ENCODE measurements around the gene RGS16. TPM values are rescaled to one million over a fixed set of nuclear protein-coding genes. Genes with fewer than 3 reads are reported as not detected.

Gene RGS16
- total and polyA plus RNA-seq, 9 of the 15 experiments (the other 6 are each of a cell fraction or from before 2014, with no cell fraction given): 0.07 to 0.55 (median 0.36) TPM

DNA sequence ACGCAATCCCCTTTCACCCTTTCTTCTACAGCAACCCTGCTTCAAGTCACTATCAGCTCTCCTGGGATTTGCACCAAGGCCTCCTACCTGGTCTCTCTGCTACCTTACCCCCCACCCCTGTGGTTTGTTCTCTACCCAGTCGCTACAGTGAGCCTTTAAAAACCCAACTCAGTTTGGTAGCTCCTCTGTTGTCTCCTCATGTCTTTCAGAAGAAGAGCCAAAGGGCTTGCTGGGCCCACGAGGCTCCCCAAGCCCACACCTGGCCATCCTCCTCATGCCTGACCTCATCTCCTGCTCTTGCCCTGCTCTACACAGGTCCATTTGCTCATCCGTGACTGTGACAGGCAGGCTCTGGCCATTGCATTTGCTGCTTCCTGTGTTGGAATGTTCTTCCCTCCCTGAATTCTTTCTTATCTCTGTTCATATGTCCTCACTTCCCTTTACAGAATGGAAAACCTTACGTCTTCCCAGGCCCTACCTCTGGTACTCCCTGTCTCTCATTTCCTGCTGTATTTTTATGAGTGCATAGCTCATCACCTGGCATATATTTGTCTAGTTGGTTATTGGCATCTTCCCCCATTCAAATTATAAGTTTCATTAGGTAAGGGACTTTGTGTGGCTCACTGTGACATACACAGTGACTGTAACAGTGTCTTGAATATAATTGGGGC, 3.3 kb downstream of the RGS16 start:
- no peak overlapping the region for H2AFZ ChIP-seq (ENCODE audit: low read depth, low read length)
- H3K9me3 ChIP-seq (replicated peaks; ENCODE audit: control insufficient read depth, insufficient read depth, low read depth, low read length): no peaks in the 10 kb centered on the region
- peaks cover 9 to 13% of the 10 kb centered on the region in 2 experiments; a peak in 4 of 5 replicates for H3K4me1 ChIP-seq (replicated peaks in 1 of 2; ENCODE audit: control insufficient read depth in 2 of 2, insufficient read depth in 2 of 2, low read length in 2 of 2)
- no peaks in the 10 kb centered on the region for H3K79me2 ChIP-seq (ENCODE audit: control insufficient read depth, insufficient read depth, low read length)
- H3K9ac ChIP-seq (ENCODE audit: insufficient read depth in 1 of 2, low read depth in 2 of 2, low read length in 2 of 2): peak overlapping the region in 1 of 2 experiments; percentile 31; a peak in 1 of 4 replicates
- H3K27ac ChIP-seq (ENCODE audit: extremely low read depth, low read depth, low read length): no peak overlapping the region
- ATAC-seq (no peak), DNase-seq (ENCODE audit: extremely low read depth in 1 of 4, low spot score in 3 of 4) (no peak), FAIRE-seq (no peak)
- in situ Hi-C loops (cut with MboI) (no loop called here), intact Hi-C loops (cut with micrococcal nuclease) (loop anchor here (1.0 kb wide), 2 partner anchors 181 to 205 kb away; no protein-coding TSS in a partner anchor)
- ChIA-PET CTCF (ENCODE audit: low intra/inter-chr PET ratio) (interaction anchor here (0.6 to 4.5 kb wide), 7 partner anchors 15 to 516 kb away, joined by 3 to 53 read pairs (median 11); no protein-coding TSS in a partner anchor), POLR2A (interaction anchor here (0.7 to 1.4 kb wide), 5 partner anchors 8 to 1012 kb away, joined by 3 to 6 read pairs (median 3); partner anchors contain the start of gene RNASEL)
- no peaks in the 10 kb centered on the region for H3K9me1 ChIP-seq (ENCODE audit: control insufficient read depth, insufficient read depth, low read length)
- no TSS peak for BruUV-seq (replicated peaks)
- H3K27me3 ChIP-seq (ENCODE audit: control insufficient read depth in 2 of 2, insufficient read depth in 2 of 2, low read length in 2 of 2): peaks cover 2 to 16% of the 10 kb centered on the region in 2 experiments; a peak in 3 of 5 replicates
- no peaks in the 10 kb centered on the region for H3K36me3 ChIP-seq (ENCODE audit: control insufficient read depth, insufficient read depth, low read length)
- H4K20me1 ChIP-seq (replicated peaks; ENCODE audit: control insufficient read depth, insufficient read depth, low read length): no peaks in the 10 kb centered on the region
- H3K4me3 ChIP-seq: no peak overlapping the region
- no peak overlapping the region for H3K4me2 ChIP-seq (ENCODE audit: insufficient read depth, low read length)
- 18% methylated on average over 5 of the region's 5 CpGs for WGBS (ENCODE audit: insufficient coverage, low coverage, missing lambda C conversion rate)
- 0 out of 2 replicates have a peak, but pooled peaks have one; percentile 54 for TF ChIP-seq ZNF778 (CRISPR knock-in tag; IDR thresholded peaks at IDR 0.05)
- TF ChIP-seq ERF (CRISPR knock-in tag; IDR thresholded peaks at IDR 0.05): 0 out of 2 replicates have a peak, but pooled peaks have one; percentile 30
- TF ChIP-seq ZBTB12 (CRISPR knock-in tag; IDR thresholded peaks at IDR 0.05): 0 out of 2 replicates have a peak, but pooled peaks have one; percentile 10
- 0 out of 2 replicates have a peak, but pooled peaks have one; percentile 21 for TF ChIP-seq ZNF354B (CRISPR knock-in tag; IDR thresholded peaks at IDR 0.05)
- TF ChIP-seq SRSF1 (IDR thresholded peaks at IDR 0.05; ENCODE audit: low read depth, low read length): no peak
- TF ChIP-seq LEF1 (IDR thresholded peaks at IDR 0.05): no peak
- 0 out of 2 replicates have a peak, but pooled peaks have one; percentile 40 for TF ChIP-seq ZNF583 (CRISPR knock-in tag; IDR thresholded peaks at IDR 0.05)
- peak; percentile 43; the same call in 1 of the 2 replicates for TF ChIP-seq ZNF239 (CRISPR knock-in tag; IDR thresholded peaks at IDR 0.05)
- 0 out of 2 replicates have a peak, but pooled peaks have one; percentile 26 for TF ChIP-seq ZBTB17 (CRISPR knock-in tag; IDR thresholded peaks at IDR 0.05)
- TF ChIP-seq, protein P1, sequence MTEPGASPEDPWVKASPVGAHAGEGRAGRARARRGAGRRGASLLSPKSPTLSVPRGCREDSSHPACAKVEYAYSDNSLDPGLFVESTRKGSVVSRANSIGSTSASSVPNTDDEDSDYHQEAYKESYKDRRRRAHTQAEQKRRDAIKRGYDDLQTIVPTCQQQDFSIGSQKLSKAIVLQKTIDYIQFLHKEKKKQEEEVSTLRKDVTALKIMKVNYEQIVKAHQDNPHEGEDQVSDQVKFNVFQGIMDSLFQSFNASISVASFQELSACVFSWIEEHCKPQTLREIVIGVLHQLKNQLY (CRISPR knock-in tag; conservative IDR thresholded peaks at IDR 0.05): 0 out of 4 replicates have a peak, but pooled peaks of 1 of the 2 experiments have one; percentile 50
- TF ChIP-seq TCF3 (CRISPR knock-in tag; IDR thresholded peaks at IDR 0.05): no peak
- no peak for TF ChIP-seq HNRNPK (IDR thresholded peaks at IDR 0.05; ENCODE audit: low read depth, low read length, poor library complexity, severe bottlenecking)
- TF ChIP-seq SMAD3 (CRISPR knock-in tag; conservative IDR thresholded peaks at IDR 0.05): peak; percentile 68; the same call in 1 of the 2 replicates
- 0 out of 2 replicates have a peak, but pooled peaks have one; percentile 25 for TF ChIP-seq GMEB1 (CRISPR knock-in tag; IDR thresholded peaks at IDR 0.05)
- no peak for TF ChIP-seq ZNF143 (CRISPR knock-in tag; IDR thresholded peaks at IDR 0.05)
- TF ChIP-seq SRSF9 (IDR thresholded peaks at IDR 0.05; ENCODE audit: borderline replicate concordance, low read depth, low read length): no peak
- no peak for TF ChIP-seq PHTF2 (CRISPR knock-in tag; IDR thresholded peaks at IDR 0.05)
- no peak for TF ChIP-seq MEF2D (tag; conservative IDR thresholded peaks at IDR 0.05; ENCODE audit: low read depth)
- no peak for TF ChIP-seq RBM25 (IDR thresholded peaks at IDR 0.05; ENCODE audit: low read depth, low read length, severe bottlenecking)
- no peak for TF ChIP-seq SMARCB1 (IDR thresholded peaks at IDR 0.05; ENCODE audit: insufficient read length, low read depth)

Data from K562 (cell line).